PFSK-1 (cell line): Measurements from ENCODE around the gene KCNIP1.

ENCODE experiments used
- POLR2AphosphoS5 ChIP-seq: IDR thresholded peaks from 2 replicates; pipeline ENCODE4 v1.6.1; 2012; ENCODE audit warnings: low read depth, mild to moderate bottlenecking, control low read depth, low read length, moderate library complexity
- SIN3A ChIP-seq: IDR thresholded peaks from 2 replicates; pipeline ENCODE4 v1.6.1; 2012; ENCODE audit warnings: mild to moderate bottlenecking, low read length, moderate library complexity, borderline replicate concordance; ENCODE audit not compliant: insufficient read depth
- TAF1 ChIP-seq: IDR thresholded peaks from 2 replicates; pipeline ENCODE4 v1.6.1; 2012; ENCODE audit warnings: low read length, control low read depth, borderline replicate concordance; ENCODE audit not compliant: insufficient read depth
- TF ChIP-seq, protein P1 (sequence below), 2 experiments: IDR thresholded peaks; 2 replicates each; pipeline versions ENCODE4 v1.6.1 to v1.8.0; 2011 to 2012; ENCODE audit warnings: low read depth in 2 of 2, low read length in 2 of 2, control low read depth in 1 of 2, inconsistent platforms in 1 of 2, mild to moderate bottlenecking in 1 of 2, moderate library complexity in 1 of 2; ENCODE audit not compliant: insufficient read depth in 1 of 2

- TF ChIP-seq POLR2AphosphoS5 (no peak), TAF1 (no peak), SIN3A (no peak)
- TF ChIP-seq, protein P1, sequence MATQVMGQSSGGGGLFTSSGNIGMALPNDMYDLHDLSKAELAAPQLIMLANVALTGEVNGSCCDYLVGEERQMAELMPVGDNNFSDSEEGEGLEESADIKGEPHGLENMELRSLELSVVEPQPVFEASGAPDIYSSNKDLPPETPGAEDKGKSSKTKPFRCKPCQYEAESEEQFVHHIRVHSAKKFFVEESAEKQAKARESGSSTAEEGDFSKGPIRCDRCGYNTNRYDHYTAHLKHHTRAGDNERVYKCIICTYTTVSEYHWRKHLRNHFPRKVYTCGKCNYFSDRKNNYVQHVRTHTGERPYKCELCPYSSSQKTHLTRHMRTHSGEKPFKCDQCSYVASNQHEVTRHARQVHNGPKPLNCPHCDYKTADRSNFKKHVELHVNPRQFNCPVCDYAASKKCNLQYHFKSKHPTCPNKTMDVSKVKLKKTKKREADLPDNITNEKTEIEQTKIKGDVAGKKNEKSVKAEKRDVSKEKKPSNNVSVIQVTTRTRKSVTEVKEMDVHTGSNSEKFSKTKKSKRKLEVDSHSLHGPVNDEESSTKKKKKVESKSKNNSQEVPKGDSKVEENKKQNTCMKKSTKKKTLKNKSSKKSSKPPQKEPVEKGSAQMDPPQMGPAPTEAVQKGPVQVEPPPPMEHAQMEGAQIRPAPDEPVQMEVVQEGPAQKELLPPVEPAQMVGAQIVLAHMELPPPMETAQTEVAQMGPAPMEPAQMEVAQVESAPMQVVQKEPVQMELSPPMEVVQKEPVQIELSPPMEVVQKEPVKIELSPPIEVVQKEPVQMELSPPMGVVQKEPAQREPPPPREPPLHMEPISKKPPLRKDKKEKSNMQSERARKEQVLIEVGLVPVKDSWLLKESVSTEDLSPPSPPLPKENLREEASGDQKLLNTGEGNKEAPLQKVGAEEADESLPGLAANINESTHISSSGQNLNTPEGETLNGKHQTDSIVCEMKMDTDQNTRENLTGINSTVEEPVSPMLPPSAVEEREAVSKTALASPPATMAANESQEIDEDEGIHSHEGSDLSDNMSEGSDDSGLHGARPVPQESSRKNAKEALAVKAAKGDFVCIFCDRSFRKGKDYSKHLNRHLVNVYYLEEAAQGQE (IDR thresholded peaks at IDR 0.05; ENCODE audit: insufficient read depth in 1 of 2, low read depth in 2 of 2, low read length in 2 of 2), result no peak
These were observed 42.0 kb downstream of the KCNIP1 start for GRCh38 chr5:170545811-170546210.
